ENCODE data around the gene NCOA3.

DNA sequence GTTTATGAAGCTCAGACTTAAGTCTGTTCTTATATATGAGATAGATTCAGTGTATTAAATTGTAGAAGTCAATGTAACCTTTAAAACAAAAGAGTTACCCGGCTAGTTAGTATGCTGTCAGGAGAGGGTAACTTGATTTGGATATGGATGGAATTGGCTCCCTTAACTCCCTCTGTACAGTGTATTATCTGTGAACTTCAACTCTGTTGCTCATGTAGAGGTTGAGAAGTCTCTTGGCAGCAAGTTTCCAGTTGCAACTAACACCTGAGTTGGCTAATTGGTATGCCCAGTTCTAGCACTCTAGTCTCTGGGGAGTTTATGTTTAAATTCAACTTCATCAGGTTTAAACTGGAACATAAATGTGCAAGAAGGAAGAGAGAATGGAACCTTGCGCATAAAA lies 111.0 kb downstream of the NCOA3 start:
- TF ChIP-seq, protein P1, sequence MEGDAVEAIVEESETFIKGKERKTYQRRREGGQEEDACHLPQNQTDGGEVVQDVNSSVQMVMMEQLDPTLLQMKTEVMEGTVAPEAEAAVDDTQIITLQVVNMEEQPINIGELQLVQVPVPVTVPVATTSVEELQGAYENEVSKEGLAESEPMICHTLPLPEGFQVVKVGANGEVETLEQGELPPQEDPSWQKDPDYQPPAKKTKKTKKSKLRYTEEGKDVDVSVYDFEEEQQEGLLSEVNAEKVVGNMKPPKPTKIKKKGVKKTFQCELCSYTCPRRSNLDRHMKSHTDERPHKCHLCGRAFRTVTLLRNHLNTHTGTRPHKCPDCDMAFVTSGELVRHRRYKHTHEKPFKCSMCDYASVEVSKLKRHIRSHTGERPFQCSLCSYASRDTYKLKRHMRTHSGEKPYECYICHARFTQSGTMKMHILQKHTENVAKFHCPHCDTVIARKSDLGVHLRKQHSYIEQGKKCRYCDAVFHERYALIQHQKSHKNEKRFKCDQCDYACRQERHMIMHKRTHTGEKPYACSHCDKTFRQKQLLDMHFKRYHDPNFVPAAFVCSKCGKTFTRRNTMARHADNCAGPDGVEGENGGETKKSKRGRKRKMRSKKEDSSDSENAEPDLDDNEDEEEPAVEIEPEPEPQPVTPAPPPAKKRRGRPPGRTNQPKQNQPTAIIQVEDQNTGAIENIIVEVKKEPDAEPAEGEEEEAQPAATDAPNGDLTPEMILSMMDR (IDR thresholded peaks at IDR 0.05): no peak
- TF ChIP-seq POLR2A (IDR thresholded peaks at IDR 0.05) (no peak), EP300 (IDR thresholded peaks at IDR 0.05) (no peak)
